K562 (cell line): ENCODE measurements around the gene ATRAID. TPM values are rescaled to one million over a fixed set of nuclear protein-coding genes. Genes with fewer than 3 reads are reported as not detected.
A peak's percentile ranks its signal among the peaks of the same experiment; 100 is the strongest.

Experiments
- ATF7 ChIP-seq: fragments of 450-650 bp; IDR thresholded peaks from 2 replicates; pipeline ENCODE4 v1.7.1; 2014; ENCODE audit warnings: mild to moderate bottlenecking, moderate library complexity
- CREB1 ChIP-seq, 2 experiments: sonication (generic) in 1 of 2; formaldehyde crosslinking in 1 of 2; IDR thresholded peaks; 2 replicates each; pipeline versions ENCODE4 v1.6.1 to v1.8.0; 2012 to 2022; ENCODE audit warnings: inconsistent platforms in 1 of 2, mild to moderate bottlenecking in 1 of 2, missing genetic modification reagents in 1 of 2, moderate library complexity in 1 of 2
- EGR1 ChIP-seq: fragments of 450-650 bp; conservative IDR thresholded peaks from 2 replicates; pipeline ENCODE4 v1.6.1; 2017; ENCODE audit warnings: mild to moderate bottlenecking
- ELF2 ChIP-seq: fragments of 250-450 bp; sonication (Bioruptor Pico); IDR thresholded peaks from 2 replicates; pipeline ENCODE4 v1.5.0; 2021; ENCODE audit warnings: mild to moderate bottlenecking
- FIP1L1 ChIP-seq: fragments of 200-400 bp; formaldehyde crosslinking; IDR thresholded peaks from 2 replicates; pipeline ENCODE4 v1.6.1; 2018; ENCODE audit warnings: mild to moderate bottlenecking, low read depth, low read length; ENCODE audit not compliant: poor library complexity, severe bottlenecking
- GABPA ChIP-seq: fragments of 200-800 bp; sonication (Bioruptor generic); conservative IDR thresholded peaks from 2 replicates; pipeline ENCODE4 v1.6.1; 2016; ENCODE audit warnings: low read depth, missing genetic modification characterization, missing compliant biosample characterization
- MYC ChIP-seq, 2 experiments: fragments of 250-450 bp in 1 of 2; sonication (Bioruptor Pico) in 1 of 2; IDR thresholded peaks; 2 replicates each; pipeline versions ENCODE4 v1.5.1 to v1.6.1; 2012 to 2021; ENCODE audit warnings: low read depth in 2 of 2, borderline replicate concordance in 1 of 2, improper control_type of control experiment in 1 of 2, low read length in 1 of 2, mild to moderate bottlenecking in 1 of 2, moderate library complexity in 1 of 2
- NFIC ChIP-seq: fragments of 450-650 bp; IDR thresholded peaks from 2 replicates; pipeline ENCODE4 v1.6.1; 2017; ENCODE audit warnings: mild to moderate bottlenecking, inconsistent platforms
- RB1 ChIP-seq: fragments of 450-650 bp; IDR thresholded peaks from 2 replicates; pipeline ENCODE4 v1.6.1; 2017; ENCODE audit warnings: low read depth, mild to moderate bottlenecking
- TCFL5 ChIP-seq: fragments of 250-450 bp; sonication (Bioruptor Pico); conservative IDR thresholded peaks from 2 replicates; pipeline ENCODE4 v1.6.1; 2021; ENCODE audit warnings: mild to moderate bottlenecking, moderate library complexity, matching md5 sums
- YY1 ChIP-seq, 3 experiments: IDR thresholded peaks; 2 replicates each; pipeline ENCODE4 v1.6.1; 2011; ENCODE audit warnings: low read length in 2 of 3, mild to moderate bottlenecking in 2 of 3, moderate library complexity in 2 of 3, borderline replicate concordance in 1 of 3, control low read depth in 1 of 3, low read depth in 1 of 3; ENCODE audit not compliant: insufficient read depth in 3 of 3, insufficient replicate concordance in 2 of 3, control insufficient read depth in 1 of 3, insufficient read length in 1 of 3; ENCODE audit errors: extremely low read depth in 1 of 3
- ZNF134 ChIP-seq: fragments of 250-450 bp; sonication (Bioruptor Pico); conservative IDR thresholded peaks from 2 replicates; pipeline ENCODE4 v1.4.0; 2020
- ZNF445 ChIP-seq: fragments of 250-450 bp; sonication (Bioruptor Pico); IDR thresholded peaks from 2 replicates; pipeline ENCODE4 v1.4.0; 2020; ENCODE audit warnings: low read depth, mild to moderate bottlenecking, moderate library complexity
- ZNF785 ChIP-seq: fragments of 250-450 bp; sonication (Bioruptor Pico); IDR thresholded peaks from 2 replicates; pipeline ENCODE4 v1.4.0; 2020; ENCODE audit warnings: mild to moderate bottlenecking
- ZZZ3 ChIP-seq: fragments of 450-650 bp; IDR thresholded peaks from 2 replicates; pipeline ENCODE4 v1.6.1; 2016; ENCODE audit warnings: antibody characterized with exemption, mild to moderate bottlenecking, moderate library complexity
- polyA plus RNA-seq, 8 experiments: library from polyadenylated mRNA; depleted of rRNA in 4 of 8; stranded (reverse) in 5 of 8; unstranded in 3 of 8; fragments of >200 nt; fragmentation: Nextera tagmentation in 2 of 8; fragmentation: Illumina TruSeq in 1 of 8; extraction: Ambion mirVana in 2 of 8; extraction: Trizol in 1 of 8; gene quantifications; 2 replicates each; pipeline versions ENCODE4 v1.2.1 to v1.2.3, GENCODE V29; 2011 to 2014; ENCODE audit warnings: inconsistent platforms in 1 of 8, missing spikeins in 1 of 8
- total RNA-seq, 7 experiments: library from RNA; depleted of rRNA in 6 of 7; stranded (reverse); fragments of >200 nt in 6 of 7; fragmentation: Illumina TruSeq in 2 of 7; extraction: Trizol in 2 of 7; gene quantifications; 2 replicates each; pipeline versions ENCODE4 v1.2.1 to v1.2.3, GENCODE V29; 2011 to 2021; ENCODE audit warnings: low replicate concordance in 1 of 7
- TF ChIP-seq, protein P1 (sequence below): fragments of 450-650 bp; IDR thresholded peaks from 2 replicates; pipeline ENCODE4 v1.6.1; 2016; ENCODE audit warnings: mild to moderate bottlenecking, moderate library complexity

Gene ATRAID
- total and polyA plus RNA-seq, 9 of the 15 experiments (the other 6 are each of a cell fraction or from before 2014, with no cell fraction given), result 70.2 to 187 (median 108) TPM

GRCh38 chr2:27249891-27250651 lies 38.2 kb downstream of the ATRAID start (continued):
- TF ChIP-seq, protein P1, sequence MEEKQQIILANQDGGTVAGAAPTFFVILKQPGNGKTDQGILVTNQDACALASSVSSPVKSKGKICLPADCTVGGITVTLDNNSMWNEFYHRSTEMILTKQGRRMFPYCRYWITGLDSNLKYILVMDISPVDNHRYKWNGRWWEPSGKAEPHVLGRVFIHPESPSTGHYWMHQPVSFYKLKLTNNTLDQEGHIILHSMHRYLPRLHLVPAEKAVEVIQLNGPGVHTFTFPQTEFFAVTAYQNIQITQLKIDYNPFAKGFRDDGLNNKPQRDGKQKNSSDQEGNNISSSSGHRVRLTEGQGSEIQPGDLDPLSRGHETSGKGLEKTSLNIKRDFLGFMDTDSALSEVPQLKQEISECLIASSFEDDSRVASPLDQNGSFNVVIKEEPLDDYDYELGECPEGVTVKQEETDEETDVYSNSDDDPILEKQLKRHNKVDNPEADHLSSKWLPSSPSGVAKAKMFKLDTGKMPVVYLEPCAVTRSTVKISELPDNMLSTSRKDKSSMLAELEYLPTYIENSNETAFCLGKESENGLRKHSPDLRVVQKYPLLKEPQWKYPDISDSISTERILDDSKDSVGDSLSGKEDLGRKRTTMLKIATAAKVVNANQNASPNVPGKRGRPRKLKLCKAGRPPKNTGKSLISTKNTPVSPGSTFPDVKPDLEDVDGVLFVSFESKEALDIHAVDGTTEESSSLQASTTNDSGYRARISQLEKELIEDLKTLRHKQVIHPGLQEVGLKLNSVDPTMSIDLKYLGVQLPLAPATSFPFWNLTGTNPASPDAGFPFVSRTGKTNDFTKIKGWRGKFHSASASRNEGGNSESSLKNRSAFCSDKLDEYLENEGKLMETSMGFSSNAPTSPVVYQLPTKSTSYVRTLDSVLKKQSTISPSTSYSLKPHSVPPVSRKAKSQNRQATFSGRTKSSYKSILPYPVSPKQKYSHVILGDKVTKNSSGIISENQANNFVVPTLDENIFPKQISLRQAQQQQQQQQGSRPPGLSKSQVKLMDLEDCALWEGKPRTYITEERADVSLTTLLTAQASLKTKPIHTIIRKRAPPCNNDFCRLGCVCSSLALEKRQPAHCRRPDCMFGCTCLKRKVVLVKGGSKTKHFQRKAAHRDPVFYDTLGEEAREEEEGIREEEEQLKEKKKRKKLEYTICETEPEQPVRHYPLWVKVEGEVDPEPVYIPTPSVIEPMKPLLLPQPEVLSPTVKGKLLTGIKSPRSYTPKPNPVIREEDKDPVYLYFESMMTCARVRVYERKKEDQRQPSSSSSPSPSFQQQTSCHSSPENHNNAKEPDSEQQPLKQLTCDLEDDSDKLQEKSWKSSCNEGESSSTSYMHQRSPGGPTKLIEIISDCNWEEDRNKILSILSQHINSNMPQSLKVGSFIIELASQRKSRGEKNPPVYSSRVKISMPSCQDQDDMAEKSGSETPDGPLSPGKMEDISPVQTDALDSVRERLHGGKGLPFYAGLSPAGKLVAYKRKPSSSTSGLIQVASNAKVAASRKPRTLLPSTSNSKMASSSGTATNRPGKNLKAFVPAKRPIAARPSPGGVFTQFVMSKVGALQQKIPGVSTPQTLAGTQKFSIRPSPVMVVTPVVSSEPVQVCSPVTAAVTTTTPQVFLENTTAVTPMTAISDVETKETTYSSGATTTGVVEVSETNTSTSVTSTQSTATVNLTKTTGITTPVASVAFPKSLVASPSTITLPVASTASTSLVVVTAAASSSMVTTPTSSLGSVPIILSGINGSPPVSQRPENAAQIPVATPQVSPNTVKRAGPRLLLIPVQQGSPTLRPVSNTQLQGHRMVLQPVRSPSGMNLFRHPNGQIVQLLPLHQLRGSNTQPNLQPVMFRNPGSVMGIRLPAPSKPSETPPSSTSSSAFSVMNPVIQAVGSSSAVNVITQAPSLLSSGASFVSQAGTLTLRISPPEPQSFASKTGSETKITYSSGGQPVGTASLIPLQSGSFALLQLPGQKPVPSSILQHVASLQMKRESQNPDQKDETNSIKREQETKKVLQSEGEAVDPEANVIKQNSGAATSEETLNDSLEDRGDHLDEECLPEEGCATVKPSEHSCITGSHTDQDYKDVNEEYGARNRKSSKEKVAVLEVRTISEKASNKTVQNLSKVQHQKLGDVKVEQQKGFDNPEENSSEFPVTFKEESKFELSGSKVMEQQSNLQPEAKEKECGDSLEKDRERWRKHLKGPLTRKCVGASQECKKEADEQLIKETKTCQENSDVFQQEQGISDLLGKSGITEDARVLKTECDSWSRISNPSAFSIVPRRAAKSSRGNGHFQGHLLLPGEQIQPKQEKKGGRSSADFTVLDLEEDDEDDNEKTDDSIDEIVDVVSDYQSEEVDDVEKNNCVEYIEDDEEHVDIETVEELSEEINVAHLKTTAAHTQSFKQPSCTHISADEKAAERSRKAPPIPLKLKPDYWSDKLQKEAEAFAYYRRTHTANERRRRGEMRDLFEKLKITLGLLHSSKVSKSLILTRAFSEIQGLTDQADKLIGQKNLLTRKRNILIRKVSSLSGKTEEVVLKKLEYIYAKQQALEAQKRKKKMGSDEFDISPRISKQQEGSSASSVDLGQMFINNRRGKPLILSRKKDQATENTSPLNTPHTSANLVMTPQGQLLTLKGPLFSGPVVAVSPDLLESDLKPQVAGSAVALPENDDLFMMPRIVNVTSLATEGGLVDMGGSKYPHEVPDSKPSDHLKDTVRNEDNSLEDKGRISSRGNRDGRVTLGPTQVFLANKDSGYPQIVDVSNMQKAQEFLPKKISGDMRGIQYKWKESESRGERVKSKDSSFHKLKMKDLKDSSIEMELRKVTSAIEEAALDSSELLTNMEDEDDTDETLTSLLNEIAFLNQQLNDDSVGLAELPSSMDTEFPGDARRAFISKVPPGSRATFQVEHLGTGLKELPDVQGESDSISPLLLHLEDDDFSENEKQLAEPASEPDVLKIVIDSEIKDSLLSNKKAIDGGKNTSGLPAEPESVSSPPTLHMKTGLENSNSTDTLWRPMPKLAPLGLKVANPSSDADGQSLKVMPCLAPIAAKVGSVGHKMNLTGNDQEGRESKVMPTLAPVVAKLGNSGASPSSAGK, result peak; percentile 55
- TF ChIP-seq GABPA (tag) (peak; percentile 69), ZNF785 (no peak), EGR1 (0 out of 2 replicates have a peak, but pooled peaks have one; percentile 15), MYC (IDR thresholded peaks at IDR 0.05; ENCODE audit: low read depth, low read length) (peak; percentile 35; the same call in 1 of the 2 replicates), MYC (CRISPR knock-in tag; IDR thresholded peaks at IDR 0.05; ENCODE audit: borderline replicate concordance, low read depth) (no peak), FIP1L1 (peak; percentile 70), ATF7 (peak; percentile 64), ZNF134 (CRISPR knock-in tag) (no peak), ELF2 (CRISPR knock-in tag) (peak; percentile 54; the same call in 1 of the 2 replicates), NFIC (peak; percentile 23; the same call in 1 of the 2 replicates), YY1 (IDR thresholded peaks at IDR 0.05; ENCODE audit: borderline replicate concordance in 1 of 3, control insufficient read depth in 1 of 3, extremely low read depth in 1 of 3, insufficient read depth in 3 of 3, insufficient read length in 1 of 3, insufficient replicate concordance in 2 of 3, low read depth in 1 of 3, low read length in 2 of 3) (peak in 2 of 3 experiments; percentile 34 to 39), TCFL5 (CRISPR knock-in tag) (no peak), RB1 (peak; percentile 91), CREB1 (IDR thresholded peaks at IDR 0.05) (no peak), CREB1 (CRISPR knock-in tag; IDR thresholded peaks at IDR 0.05) (peak; percentile 22; the same call in 1 of the 2 replicates), ZNF445 (CRISPR knock-in tag) (no peak), ZZZ3 (no peak)
